K562 (cell line): ENCODE measurements around the gene CNNM3. TPM values are rescaled to one million over a fixed set of nuclear protein-coding genes. Genes with fewer than 3 reads are reported as not detected.

ENCODE experiments used
- ATAC-seq: fragments of 200-7000 bp; cut with Tn5 transposase; 3 replicates; pipeline ENCODE4 v1.9.1; 2020; ENCODE audit warnings: moderate library complexity
- BruUV-seq: library from RNA; stranded (reverse); fragments of 400-500 nt; replicated peaks from 2 replicates; lab custom pipeline; 2021; lab: Mats Ljungman, UMichigan
- CTCF ChIA-PET: fragments of 300-600 bp; formaldehyde crosslinking; extraction: SDS; loops from one replicate; lab custom pipeline; 2021; ENCODE audit warnings: low intra/inter-chr PET ratio; lab: Yijun Ruan, JAX
- POLR2A ChIA-PET: fragments of 300-600, 350-650 bp; sonication (Branson Sonifier 250); formaldehyde crosslinking; extraction: SDS; loops from one replicate; lab custom pipeline; 2021; ENCODE audit warnings: antibody characterized with exemption, inconsistent platforms; lab: Yijun Ruan, JAX
- DNase-seq, 4 experiments: peaks; one replicate each; pipeline versions ENCODE4 v3.0.0 to v3.0.0-alpha.2; 2011 to 2018; ENCODE audit warnings: low spot score in 3 of 4, mixed read lengths in 3 of 4; ENCODE audit errors: extremely low read depth in 1 of 4
- FAIRE-seq: peaks from 2 replicates; lab custom pipeline; 2011; peaks lifted over from hg19 to GRCh38; lab: Jason Lieb, UNC
- H2AFZ ChIP-seq: 2 replicates; pipeline ENCODE4 v1.6.0; 2011; ENCODE audit warnings: low read depth, low read length, control low read depth, inconsistent platforms
- H3K27ac ChIP-seq: fragments of 200-600 bp; 3 replicates; pipeline ENCODE4 v1.8.0; 2011; ENCODE audit warnings: low read depth, mild to moderate bottlenecking, control low read depth, inconsistent platforms, low read length, moderate library complexity, mixed read lengths; ENCODE audit errors: extremely low read depth
- H3K27me3 ChIP-seq, 2 experiments: fragments of 300-600 bp in 1 of 2; 2 replicates in 1 of 2; 3 replicates in 1 of 2; pipeline versions ENCODE4 v1.6.0 to v1.8.0; 2011; ENCODE audit warnings: inconsistent platforms in 2 of 2, low read length in 2 of 2, mild to moderate bottlenecking in 1 of 2, mixed read lengths in 1 of 2, moderate library complexity in 1 of 2; ENCODE audit not compliant: control insufficient read depth in 2 of 2, insufficient read depth in 2 of 2
- H3K36me3 ChIP-seq: fragments of 300-600 bp; 3 replicates; pipeline ENCODE4 v1.8.0; 2011; ENCODE audit warnings: mild to moderate bottlenecking, low read length, inconsistent platforms; ENCODE audit not compliant: control insufficient read depth, insufficient read depth
- H3K4me1 ChIP-seq, 2 experiments: fragments of 200-600 bp in 1 of 2; replicated peaks in 1 of 2; 2 replicates in 1 of 2; 3 replicates in 1 of 2; pipeline versions ENCODE4 v1.5.1 to v1.8.0; 2011; ENCODE audit warnings: inconsistent platforms in 2 of 2, low read length in 2 of 2, mild to moderate bottlenecking in 1 of 2, mixed read lengths in 1 of 2, moderate library complexity in 1 of 2; ENCODE audit not compliant: control insufficient read depth in 2 of 2, insufficient read depth in 2 of 2
- H3K4me2 ChIP-seq: 2 replicates; pipeline ENCODE4 v1.6.1; 2011; ENCODE audit warnings: low read length, control low read depth, inconsistent platforms, mixed read lengths; ENCODE audit not compliant: insufficient read depth
- H3K4me3 ChIP-seq: fragments of 200-600 bp; sonication (generic), shearing (Covaris generic); 2 replicates; pipeline ENCODE4 v1.5.1; 2016; ENCODE audit warnings: control low read depth, inconsistent platforms
- H3K79me2 ChIP-seq: fragments of 200-600 bp; 3 replicates; pipeline ENCODE4 v1.8.0; 2011; ENCODE audit warnings: low read length, inconsistent platforms; ENCODE audit not compliant: control insufficient read depth, insufficient read depth
- H3K9ac ChIP-seq, 2 experiments: 2 replicates each; pipeline versions ENCODE4 v1.6.0 to v1.6.1; 2011; ENCODE audit warnings: low read depth in 2 of 2, low read length in 2 of 2, control low read depth in 1 of 2, inconsistent platforms in 1 of 2, mild to moderate bottlenecking in 1 of 2, mixed read lengths in 1 of 2; ENCODE audit not compliant: insufficient read depth in 1 of 2
- H3K9me1 ChIP-seq: one replicate; pipeline ENCODE4 v1.6.0; 2011; ENCODE audit warnings: inconsistent platforms, mild to moderate bottlenecking, low read length, moderate library complexity; ENCODE audit not compliant: control insufficient read depth, insufficient read depth
- H3K9me3 ChIP-seq: replicated peaks from 2 replicates; pipeline ENCODE4 v1.5.1; 2011; ENCODE audit warnings: low read depth, low read length, inconsistent platforms; ENCODE audit not compliant: control insufficient read depth, insufficient read depth
- H4K20me1 ChIP-seq: replicated peaks from 2 replicates; pipeline ENCODE4 v1.6.1; 2011; ENCODE audit warnings: low read length, inconsistent platforms, mixed read lengths; ENCODE audit not compliant: control insufficient read depth, insufficient read depth
- MTA2 ChIP-seq: fragments of 450-650 bp; IDR thresholded peaks from 2 replicates; pipeline ENCODE4 v1.6.1; 2016; ENCODE audit warnings: low read depth
- OTX1 ChIP-seq: fragments of 450-650 bp; formaldehyde crosslinking; IDR thresholded peaks from 2 replicates; pipeline ENCODE4 v1.4.0; 2022; ENCODE audit warnings: mild to moderate bottlenecking
- PHF21A ChIP-seq: fragments of 450-650 bp; IDR thresholded peaks from 2 replicates; pipeline ENCODE4 v1.6.1; 2017; ENCODE audit warnings: low read depth, borderline replicate concordance
- PML ChIP-seq: IDR thresholded peaks from 2 replicates; pipeline ENCODE4 v1.6.1; 2012; ENCODE audit warnings: low read length, inconsistent platforms
- RAD21 ChIP-seq, 2 experiments: fragments of 250-450 bp in 1 of 2; fragments of 450-650 bp in 1 of 2; sonication (Bioruptor Pico) in 1 of 2; formaldehyde crosslinking in 1 of 2; IDR thresholded peaks in 1 of 2; conservative IDR thresholded peaks in 1 of 2; 2 replicates each; pipeline versions ENCODE4 v1.4.0 to v1.8.0; 2020 to 2022; ENCODE audit warnings: mild to moderate bottlenecking in 2 of 2, moderate library complexity in 1 of 2
- SMARCA5 ChIP-seq: fragments of 450-650 bp; IDR thresholded peaks from 2 replicates; pipeline ENCODE4 v1.6.1; 2016
- SNIP1 ChIP-seq: fragments of 450-650 bp; IDR thresholded peaks from 2 replicates; pipeline ENCODE4 v1.7.1; 2017; ENCODE audit warnings: low read depth, mild to moderate bottlenecking
- TSC22D4 ChIP-seq: fragments of 450-650 bp; IDR thresholded peaks from 2 replicates; pipeline ENCODE4 v1.6.1; 2016; ENCODE audit warnings: missing genetic modification characterization, missing biosample characterization, control low read depth
- ZFP36 ChIP-seq: fragments of 150-350 bp; IDR thresholded peaks from 2 replicates; pipeline ENCODE4 v1.6.1; 2018; ENCODE audit warnings: low read length, low read depth; ENCODE audit not compliant: partially characterized antibody
- ZNF121 ChIP-seq: sonication (generic); formaldehyde crosslinking; conservative IDR thresholded peaks from 2 replicates; pipeline ENCODE4 v1.8.0; 2022; ENCODE audit warnings: missing genetic modification reagents
- WGBS: fragments of 100-300 bp; shearing (Covaris generic); methylation state at CpG from one replicate; pipeline ENCODE4 v1.1.6; 2016; ENCODE audit warnings: low coverage, mixed read lengths; ENCODE audit not compliant: insufficient coverage; ENCODE audit errors: missing lambda C conversion rate; 5-methylcytosine and 5-hydroxymethylcytosine counted together
- in situ Hi-C: fragments of 300-500 bp; cut with MboI; formaldehyde crosslinking; loops from 4 replicates; pipeline ENCODE4 v1.15.0; 2018; ENCODE audit warnings: inconsistent platforms, mixed read lengths
- intact Hi-C: fragments of 100-400 bp; cut with micrococcal nuclease; formaldehyde crosslinking; loops from 2 replicates; pipeline ENCODE4 v1.14.2; 2022
- polyA plus RNA-seq, 8 experiments: library from polyadenylated mRNA; depleted of rRNA in 4 of 8; stranded (reverse) in 5 of 8; unstranded in 3 of 8; fragments of >200 nt; fragmentation: Nextera tagmentation in 2 of 8; fragmentation: Illumina TruSeq in 1 of 8; extraction: Ambion mirVana in 2 of 8; extraction: Trizol in 1 of 8; gene quantifications; 2 replicates each; pipeline versions ENCODE4 v1.2.1 to v1.2.3, GENCODE V29; 2011 to 2014; ENCODE audit warnings: inconsistent platforms in 1 of 8, missing spikeins in 1 of 8
- total RNA-seq, 7 experiments: library from RNA; depleted of rRNA in 6 of 7; stranded (reverse); fragments of >200 nt in 6 of 7; fragmentation: Illumina TruSeq in 2 of 7; extraction: Trizol in 2 of 7; gene quantifications; 2 replicates each; pipeline versions ENCODE4 v1.2.1 to v1.2.3, GENCODE V29; 2011 to 2021; ENCODE audit warnings: low replicate concordance in 1 of 7
- TF ChIP-seq, protein P1 (sequence below): fragments of 250-450 bp; sonication (Bioruptor Pico); IDR thresholded peaks from 2 replicates; pipeline ENCODE4 v1.5.0; 2020; ENCODE audit warnings: mild to moderate bottlenecking, borderline replicate concordance
- TF ChIP-seq, protein P2 (sequence below): fragments of 450-650 bp; IDR thresholded peaks from 2 replicates; pipeline ENCODE4 v1.6.1; 2018; ENCODE audit warnings: mild to moderate bottlenecking, low read depth; ENCODE audit not compliant: partially characterized antibody
- TF ChIP-seq, protein P3 (sequence below): sonication (generic); formaldehyde crosslinking; IDR thresholded peaks from 2 replicates; pipeline ENCODE4 v1.8.0; 2022; ENCODE audit warnings: mild to moderate bottlenecking, missing genetic modification reagents

Gene CNNM3
- total and polyA plus RNA-seq, 9 of the 15 experiments (the other 6 are each of a cell fraction or from before 2014, with no cell fraction given), result 1.4 to 16.9 (median 6.5) TPM

DNA sequence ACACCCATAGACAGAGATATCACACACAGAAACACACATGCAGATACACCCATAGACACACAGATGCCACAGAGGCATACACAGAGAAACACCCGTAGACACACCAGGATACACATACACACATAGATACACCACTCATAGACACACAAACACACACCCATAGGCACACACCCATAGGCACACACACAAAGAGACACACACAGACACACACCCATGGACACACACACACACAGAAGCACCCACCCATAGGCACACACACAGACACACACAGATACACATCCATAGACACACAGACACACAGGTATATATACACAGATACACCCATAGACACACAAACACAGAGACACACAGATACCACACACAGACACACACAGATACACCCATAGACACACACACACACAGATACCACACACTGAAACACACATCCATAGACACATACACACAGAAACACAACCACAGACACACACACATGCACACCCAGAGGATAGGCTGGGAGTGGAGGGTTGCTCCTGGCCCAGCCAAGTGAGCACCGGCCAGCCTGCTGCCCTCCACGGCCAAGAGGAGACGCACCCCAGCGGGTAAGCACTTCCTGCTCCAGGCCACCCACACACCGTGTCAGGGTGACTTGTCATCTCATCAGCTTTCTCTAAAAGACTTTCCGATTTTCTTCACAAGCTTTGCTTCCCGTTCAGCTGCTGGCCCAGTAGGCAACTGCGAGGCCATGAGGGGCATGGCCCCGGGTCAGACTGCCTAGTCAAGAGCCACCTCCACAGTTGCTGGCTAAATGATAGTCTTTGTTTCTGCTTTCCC is 14.1 kb upstream of the CNNM3 start:
- TSS peak; percentile 21 for BruUV-seq
- Histone ChIP-seq H3K4me3 (no peak overlapping the region), H3K27ac (no peak overlapping the region; the same call in 2 of the 3 replicates), H3K9ac (no peak overlapping the region; a peak in 1 of 4 replicates), H3K36me3 (peaks cover 25% of the 10 kb centered on the region; the same call in 2 of the 3 replicates), H2AFZ (no peak overlapping the region), H3K9me1 (no peaks in the 10 kb centered on the region), H3K27me3 (no peaks in the 10 kb centered on the region), H3K9me3 (no peaks in the 10 kb centered on the region), H3K79me2 (no peaks in the 10 kb centered on the region), H3K4me1 (peaks cover 0 to 10% of the 10 kb centered on the region in 2 experiments; a peak in 2 of 5 replicates), H4K20me1 (no peaks in the 10 kb centered on the region), H3K4me2 (no peak overlapping the region)
- ChIA-PET CTCF (no interaction called here), POLR2A (interaction anchor here (0.6 to 2.0 kb wide), 3 partner anchors 10 to 265 kb away, joined by 3 to 4 read pairs (median 3); partner anchors contain the start of gene ARID5A)
- intact Hi-C loops, result loop anchor here (10.0 kb wide), 1 partner anchor 247 kb away; no protein-coding TSS in a partner anchor
- peak; percentile 88 for FAIRE-seq
- in situ Hi-C loops, result no loop called here
- WGBS, result 75% methylated on average over 10 of the region's 10 CpGs
- no peak for DNase-seq
- ATAC-seq, result no peak; the same call in 2 of the 3 replicates
- TF ChIP-seq MTA2 (no peak), OTX1 (CRISPR knock-in tag) (0 out of 2 replicates have a peak, but pooled peaks have one; percentile 14), SNIP1 (no peak), SMARCA5 (peak; percentile 24; the same call in 1 of the 2 replicates), PML (no peak), PHF21A (0 out of 2 replicates have a peak, but pooled peaks have one; percentile 8), ZFP36 (no peak), ZNF121 (CRISPR knock-in tag) (no peak), RAD21 (CRISPR knock-in tag; conservative IDR thresholded peaks at IDR 0.05 in 1 of 2, IDR thresholded peaks at IDR 0.05 in 1 of 2) (no peak), TSC22D4 (tag) (peak; percentile 58; the same call in 1 of the 2 replicates)
- TF ChIP-seq, protein P1, sequence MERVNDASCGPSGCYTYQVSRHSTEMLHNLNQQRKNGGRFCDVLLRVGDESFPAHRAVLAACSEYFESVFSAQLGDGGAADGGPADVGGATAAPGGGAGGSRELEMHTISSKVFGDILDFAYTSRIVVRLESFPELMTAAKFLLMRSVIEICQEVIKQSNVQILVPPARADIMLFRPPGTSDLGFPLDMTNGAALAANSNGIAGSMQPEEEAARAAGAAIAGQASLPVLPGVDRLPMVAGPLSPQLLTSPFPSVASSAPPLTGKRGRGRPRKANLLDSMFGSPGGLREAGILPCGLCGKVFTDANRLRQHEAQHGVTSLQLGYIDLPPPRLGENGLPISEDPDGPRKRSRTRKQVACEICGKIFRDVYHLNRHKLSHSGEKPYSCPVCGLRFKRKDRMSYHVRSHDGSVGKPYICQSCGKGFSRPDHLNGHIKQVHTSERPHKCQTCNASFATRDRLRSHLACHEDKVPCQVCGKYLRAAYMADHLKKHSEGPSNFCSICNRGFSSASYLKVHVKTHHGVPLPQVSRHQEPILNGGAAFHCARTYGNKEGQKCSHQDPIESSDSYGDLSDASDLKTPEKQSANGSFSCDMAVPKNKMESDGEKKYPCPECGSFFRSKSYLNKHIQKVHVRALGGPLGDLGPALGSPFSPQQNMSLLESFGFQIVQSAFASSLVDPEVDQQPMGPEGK (CRISPR knock-in tag), result no peak
- TF ChIP-seq, protein P2, sequence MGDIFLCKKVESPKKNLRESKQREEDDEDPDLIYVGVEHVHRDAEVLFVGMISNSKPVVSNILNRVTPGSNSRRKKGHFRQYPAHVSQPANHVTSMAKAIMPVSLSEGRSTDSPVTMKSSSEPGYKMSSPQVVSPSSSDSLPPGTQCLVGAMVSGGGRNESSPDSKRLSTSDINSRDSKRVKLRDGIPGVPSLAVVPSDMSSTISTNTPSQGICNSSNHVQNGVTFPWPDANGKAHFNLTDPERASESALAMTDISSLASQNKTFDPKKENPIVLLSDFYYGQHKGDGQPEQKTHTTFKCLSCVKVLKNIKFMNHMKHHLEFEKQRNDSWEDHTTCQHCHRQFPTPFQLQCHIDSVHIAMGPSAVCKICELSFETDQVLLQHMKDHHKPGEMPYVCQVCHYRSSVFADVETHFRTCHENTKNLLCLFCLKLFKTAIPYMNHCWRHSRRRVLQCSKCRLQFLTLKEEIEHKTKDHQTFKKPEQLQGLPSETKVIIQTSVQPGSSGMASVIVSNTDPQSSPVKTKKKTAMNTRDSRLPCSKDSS, result peak; percentile 9
- TF ChIP-seq, protein P3, sequence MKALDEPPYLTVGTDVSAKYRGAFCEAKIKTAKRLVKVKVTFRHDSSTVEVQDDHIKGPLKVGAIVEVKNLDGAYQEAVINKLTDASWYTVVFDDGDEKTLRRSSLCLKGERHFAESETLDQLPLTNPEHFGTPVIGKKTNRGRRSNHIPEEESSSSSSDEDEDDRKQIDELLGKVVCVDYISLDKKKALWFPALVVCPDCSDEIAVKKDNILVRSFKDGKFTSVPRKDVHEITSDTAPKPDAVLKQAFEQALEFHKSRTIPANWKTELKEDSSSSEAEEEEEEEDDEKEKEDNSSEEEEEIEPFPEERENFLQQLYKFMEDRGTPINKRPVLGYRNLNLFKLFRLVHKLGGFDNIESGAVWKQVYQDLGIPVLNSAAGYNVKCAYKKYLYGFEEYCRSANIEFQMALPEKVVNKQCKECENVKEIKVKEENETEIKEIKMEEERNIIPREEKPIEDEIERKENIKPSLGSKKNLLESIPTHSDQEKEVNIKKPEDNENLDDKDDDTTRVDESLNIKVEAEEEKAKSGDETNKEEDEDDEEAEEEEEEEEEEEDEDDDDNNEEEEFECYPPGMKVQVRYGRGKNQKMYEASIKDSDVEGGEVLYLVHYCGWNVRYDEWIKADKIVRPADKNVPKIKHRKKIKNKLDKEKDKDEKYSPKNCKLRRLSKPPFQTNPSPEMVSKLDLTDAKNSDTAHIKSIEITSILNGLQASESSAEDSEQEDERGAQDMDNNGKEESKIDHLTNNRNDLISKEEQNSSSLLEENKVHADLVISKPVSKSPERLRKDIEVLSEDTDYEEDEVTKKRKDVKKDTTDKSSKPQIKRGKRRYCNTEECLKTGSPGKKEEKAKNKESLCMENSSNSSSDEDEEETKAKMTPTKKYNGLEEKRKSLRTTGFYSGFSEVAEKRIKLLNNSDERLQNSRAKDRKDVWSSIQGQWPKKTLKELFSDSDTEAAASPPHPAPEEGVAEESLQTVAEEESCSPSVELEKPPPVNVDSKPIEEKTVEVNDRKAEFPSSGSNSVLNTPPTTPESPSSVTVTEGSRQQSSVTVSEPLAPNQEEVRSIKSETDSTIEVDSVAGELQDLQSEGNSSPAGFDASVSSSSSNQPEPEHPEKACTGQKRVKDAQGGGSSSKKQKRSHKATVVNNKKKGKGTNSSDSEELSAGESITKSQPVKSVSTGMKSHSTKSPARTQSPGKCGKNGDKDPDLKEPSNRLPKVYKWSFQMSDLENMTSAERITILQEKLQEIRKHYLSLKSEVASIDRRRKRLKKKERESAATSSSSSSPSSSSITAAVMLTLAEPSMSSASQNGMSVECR (CRISPR knock-in tag), result no peak
